Cardiac muscle cell (in vitro differentiated cells and primary cell): ENCODE data around the gene SYCE3. TPM values are rescaled to one million over a fixed set of nuclear protein-coding genes. Genes with fewer than 3 reads are reported as not detected.
"Not testable (repeated sequence)": the region's sequence is repeated elsewhere in the genome, so short reads cannot be mapped to it uniquely, and the experiment has no call there.

Experiments
- DNase-seq, 2 donors: peaks; one replicate each; pipeline versions ENCODE4 v3.0.0 to v3.0.0-alpha.2; 2010 to 2017; ENCODE audit warnings: low read depth in 1 of 2, low spot score in 1 of 2
- H3K27ac ChIP-seq: fragments of 200-600 bp; sonication (generic); 2 replicates; pipeline ENCODE4 v1.5.1; 2016
- H3K27me3 ChIP-seq: fragments of 200-600 bp; sonication (generic); 2 replicates; pipeline ENCODE4 v1.6.0; 2016; ENCODE audit warnings: control low read depth
- H3K36me3 ChIP-seq: fragments of 200-600 bp; sonication (generic); 2 replicates; pipeline ENCODE4 v1.5.1; 2016; ENCODE audit warnings: control low read depth
- H3K4me1 ChIP-seq: fragments of 200-600 bp; sonication (generic); 2 replicates; pipeline ENCODE4 v1.8.1; 2017; ENCODE audit warnings: low read depth, mild to moderate bottlenecking, mixed run types
- H3K4me3 ChIP-seq: fragments of 200-600 bp; sonication (generic); 2 replicates; pipeline ENCODE4 v1.5.1; 2016; ENCODE audit warnings: mild to moderate bottlenecking
- H3K9me3 ChIP-seq: fragments of 200-600 bp; sonication (generic); 2 replicates; pipeline ENCODE4 v1.5.1; 2017; ENCODE audit warnings: low read depth, mild to moderate bottlenecking, control low read depth
- CTCF ChIP-seq: IDR thresholded peaks from 2 replicates; pipeline ENCODE4 v1.5.1; 2012; ENCODE audit warnings: low read depth, mild to moderate bottlenecking, low read length
- polyA plus RNA-seq: library from polyadenylated mRNA; unstranded; fragments of >200 nt; fragmentation: Nextera tagmentation; extraction: Ambion mirVana; gene quantifications from 2 replicates; pipeline ENCODE4 v1.2.1, GENCODE V29; 2016
- total RNA-seq: library from RNA; depleted of rRNA; stranded (reverse); fragments of >200 nt; gene quantifications from 2 replicates; pipeline ENCODE4 v1.2.3, GENCODE V29; 2016

The SYCE3 gene
- total and polyA plus RNA-seq, 2 experiments from 2014 or later: not detected

- no peak for DNase-seq
- TF ChIP-seq CTCF: no peak
- no peaks in the 10 kb centered on the region for H3K36me3 ChIP-seq
- peaks cover 7% of the 10 kb centered on the region for H3K27me3 ChIP-seq
- H3K4me3 ChIP-seq: no peak overlapping the region
- no peak overlapping the region for H3K27ac ChIP-seq
- H3K9me3 ChIP-seq: no peaks in the 10 kb centered on the region
- H3K4me1 ChIP-seq: peaks cover 6% of the 10 kb centered on the region
Measured at GRCh38 chr22:50540381-50540780, 22.3 kb downstream of the SYCE3 start.

GRCh38 chr22:50537765-50538164 lies 25.0 kb downstream of the SYCE3 start:
- H3K27me3 ChIP-seq: no peaks in the 10 kb centered on the region
- peaks cover 17% of the 10 kb centered on the region for H3K4me1 ChIP-seq
- DNase-seq: no peak
- no peaks in the 10 kb centered on the region for H3K36me3 ChIP-seq
- H3K4me3 ChIP-seq: no peak overlapping the region
- no peaks in the 10 kb centered on the region for H3K9me3 ChIP-seq
- no peak overlapping the region for H3K27ac ChIP-seq
- TF ChIP-seq CTCF: no peak

- no peaks in the 10 kb centered on the region for H3K36me3 ChIP-seq
- DNase-seq: no peak
- peaks cover 8% of the 10 kb centered on the region for H3K27me3 ChIP-seq
- peaks cover 21% of the 10 kb centered on the region for H3K4me1 ChIP-seq
- no peak overlapping the region for H3K27ac ChIP-seq
- no peaks in the 10 kb centered on the region for H3K9me3 ChIP-seq
- H3K4me3 ChIP-seq: no peak overlapping the region
- no peak for TF ChIP-seq CTCF
Measured at GRCh38 chr22:50536226-50536625, 26.5 kb downstream of the SYCE3 start.

GRCh38 chr22:50535113-50535512 lies 27.6 kb downstream of the SYCE3 start:
- TF ChIP-seq CTCF: no peak
- Histone ChIP-seq H3K4me1 (peaks cover 21% of the 10 kb centered on the region), H3K27ac (no peak overlapping the region), H3K4me3 (no peak overlapping the region), H3K9me3 (no peaks in the 10 kb centered on the region), H3K36me3 (no peaks in the 10 kb centered on the region), H3K27me3 (peaks cover 19% of the 10 kb centered on the region)
- DNase-seq: no peak

GRCh38 chr22:50533856-50534711 lies 28.6 kb downstream of the SYCE3 start:
- peaks cover 27% of the 10 kb centered on the region for H3K27me3 ChIP-seq
- not testable (repeated sequence) for H3K4me3 ChIP-seq

GRCh38 chr22:50532824-50533796 lies 29.6 kb downstream of the SYCE3 start:
- Histone ChIP-seq H3K27me3 (peaks cover 27% of the 10 kb centered on the region), H3K27ac (peak overlapping the region; percentile 87), H3K4me1 (peaks cover 16% of the 10 kb centered on the region), H3K4me3 (no peak overlapping the region), H3K36me3 (no peaks in the 10 kb centered on the region), H3K9me3 (no peaks in the 10 kb centered on the region)
- no peak for DNase-seq
- TF ChIP-seq CTCF: no peak

More at GRCh38 chr22:50533856-50534711, 28.6 kb downstream of the SYCE3 start:
- Histone ChIP-seq H3K4me1 (peaks cover 18% of the 10 kb centered on the region), H3K27ac (peak overlapping the region; percentile 87)
- DNase-seq: peak in 1 of 2 donors; percentile 87
- H3K36me3 ChIP-seq, H3K9me3 ChIP-seq: not testable (repeated sequence)
